Measurements from ENCODE around the gene ROCK2. TPM values are rescaled to one million over a fixed set of nuclear protein-coding genes. Genes with fewer than 3 reads are reported as not detected.

Gene ROCK2
- total and polyA plus RNA-seq, 7 donors: 12.1 to 84.4 (median 60.8) TPM

GRCh38 chr2:11359865-11360264 lies 15.4 kb upstream of the ROCK2 start:
- Histone ChIP-seq H3K9me3 (no peaks in the 10 kb centered on the region), H3K36me3 (ENCODE audit: insufficient read depth in 1 of 2, low read depth in 1 of 2) (no peaks in the 10 kb centered on the region), H3K4me3 (no peak overlapping the region), H3K4me1 (peaks cover 27% of the 10 kb centered on the region), H3K27me3 (ENCODE audit: insufficient read depth in 3 of 3, low read length in 2 of 3) (no peaks in the 10 kb centered on the region), H3K27ac (no peak overlapping the region)
- ATAC-seq (no peak), DNase-seq (no peak)
- 82 to 87% (median 83%) methylated on average over 8 of the region's 8 CpGs for WGBS, 3 donors
- no peak for TF ChIP-seq CTCF (IDR thresholded peaks at IDR 0.05)
- intact Hi-C loops (cut with DNase I): no loop called here

- WGBS, 3 donors: 24 to 37% (median 36%) methylated on average over 7 of the region's 7 CpGs
- no peaks in the 10 kb centered on the region for H3K9me3 ChIP-seq
Measured at GRCh38 chr2:11357428-11357972, 13.1 kb upstream of the ROCK2 start.

GRCh38 chr2:11356764-11357163 lies 12.3 kb upstream of the ROCK2 start:
- intact Hi-C loops (cut with DNase I): loop anchor here in 1 of 2 donors (1.0 kb wide), 1 partner anchor 15 kb away; no protein-coding TSS in a partner anchor
- H3K27me3 ChIP-seq (ENCODE audit: insufficient read depth in 3 of 3, low read length in 2 of 3): no peaks in the 10 kb centered on the region
- no peak for DNase-seq
- TF ChIP-seq CTCF (IDR thresholded peaks at IDR 0.05): no peak
- peaks cover 27% of the 10 kb centered on the region for H3K4me1 ChIP-seq
- no peaks in the 10 kb centered on the region for H3K36me3 ChIP-seq (ENCODE audit: insufficient read depth in 1 of 2, low read depth in 1 of 2)
- H3K27ac ChIP-seq: peak overlapping the region; percentile 85
- peak; percentile 28 to 82 (median 62) for ATAC-seq
- H3K9me3 ChIP-seq: no peaks in the 10 kb centered on the region
- WGBS, 3 donors: 23 to 42% (median 30%) methylated on average over 4 of the region's 4 CpGs
- H3K4me3 ChIP-seq: no peak overlapping the region

More at GRCh38 chr2:11357428-11357972, 13.1 kb upstream of the ROCK2 start:
- Histone ChIP-seq H3K27me3 (ENCODE audit: insufficient read depth in 3 of 3, low read length in 2 of 3) (no peaks in the 10 kb centered on the region), H3K27ac (peak overlapping the region; percentile 85), H3K36me3 (ENCODE audit: insufficient read depth in 1 of 2, low read depth in 1 of 2) (no peaks in the 10 kb centered on the region), H3K4me1 (peaks cover 27% of the 10 kb centered on the region), H3K4me3 (no peak overlapping the region)
- ATAC-seq (peak; percentile 93 to 97 (median 94)), DNase-seq (peak; percentile 75 to 89)
- no peak for TF ChIP-seq CTCF (IDR thresholded peaks at IDR 0.05)
- intact Hi-C loops (cut with DNase I): loop anchor here in 1 of 2 donors (1.0 kb wide), 1 partner anchor 14 kb away; no protein-coding TSS in a partner anchor

GRCh38 chr2:11355194-11356053 lies 11.0 kb upstream of the ROCK2 start:
- peak in 1 of 4 donors; percentile 15 for ATAC-seq
- intact Hi-C loops (cut with DNase I): no loop called here
- Histone ChIP-seq H3K27ac (peak overlapping the region; percentile 85), H3K27me3 (ENCODE audit: insufficient read depth in 3 of 3, low read length in 2 of 3) (no peaks in the 10 kb centered on the region), H3K4me1 (peaks cover 27% of the 10 kb centered on the region), H3K9me3 (no peaks in the 10 kb centered on the region), H3K4me3 (no peak overlapping the region), H3K36me3 (ENCODE audit: insufficient read depth in 1 of 2, low read depth in 1 of 2) (no peaks in the 10 kb centered on the region)
- no peak for DNase-seq
- no peak for TF ChIP-seq CTCF (IDR thresholded peaks at IDR 0.05)
- WGBS, 3 donors: 73 to 87% (median 77%) methylated on average over 11 of the region's 11 CpGs
